ENCODE measurements around the gene NRXN3.

DNA sequence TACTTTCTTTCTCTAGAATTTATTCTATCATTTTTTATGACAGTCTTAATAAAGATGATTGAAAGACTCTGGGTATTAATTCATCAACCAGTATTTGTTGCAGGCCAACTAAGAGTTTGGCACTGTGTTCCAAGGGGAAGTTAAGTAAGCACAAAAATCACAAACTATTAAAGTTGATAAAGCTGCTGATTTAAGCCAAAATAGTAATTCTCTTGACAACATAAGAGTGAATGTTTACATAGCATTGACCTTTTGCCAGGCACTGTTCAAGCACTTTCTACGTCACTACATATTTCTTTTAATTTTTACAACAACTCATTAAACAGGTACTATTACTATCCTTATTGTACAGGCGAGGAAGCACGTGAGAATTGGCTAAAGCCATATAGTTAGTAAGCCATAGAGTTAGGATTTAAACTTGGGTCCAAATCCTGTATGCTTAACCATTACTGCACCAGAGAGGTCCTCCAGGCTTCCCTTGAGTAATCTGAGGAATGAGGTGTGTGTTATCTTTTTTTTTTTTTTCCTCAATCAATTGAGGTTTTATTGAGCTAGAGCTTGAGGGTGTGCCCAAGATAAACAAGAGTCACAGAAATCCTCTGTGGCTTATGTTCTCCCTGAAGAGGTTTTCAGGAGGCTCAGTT is 1031.5 kb downstream of the NRXN3 start:
- TF ChIP-seq GATA2 (IDR thresholded peaks at IDR 0.05; ENCODE audit: low read depth, low read length), result no peak
- TF ChIP-seq GATA3 (IDR thresholded peaks at IDR 0.05; ENCODE audit: low read depth, low read length), result no peak

Measured in SH-SY5Y (cell line).